Measurements from ENCODE around the gene OLFM2.

The OLFM2 gene

DNA sequence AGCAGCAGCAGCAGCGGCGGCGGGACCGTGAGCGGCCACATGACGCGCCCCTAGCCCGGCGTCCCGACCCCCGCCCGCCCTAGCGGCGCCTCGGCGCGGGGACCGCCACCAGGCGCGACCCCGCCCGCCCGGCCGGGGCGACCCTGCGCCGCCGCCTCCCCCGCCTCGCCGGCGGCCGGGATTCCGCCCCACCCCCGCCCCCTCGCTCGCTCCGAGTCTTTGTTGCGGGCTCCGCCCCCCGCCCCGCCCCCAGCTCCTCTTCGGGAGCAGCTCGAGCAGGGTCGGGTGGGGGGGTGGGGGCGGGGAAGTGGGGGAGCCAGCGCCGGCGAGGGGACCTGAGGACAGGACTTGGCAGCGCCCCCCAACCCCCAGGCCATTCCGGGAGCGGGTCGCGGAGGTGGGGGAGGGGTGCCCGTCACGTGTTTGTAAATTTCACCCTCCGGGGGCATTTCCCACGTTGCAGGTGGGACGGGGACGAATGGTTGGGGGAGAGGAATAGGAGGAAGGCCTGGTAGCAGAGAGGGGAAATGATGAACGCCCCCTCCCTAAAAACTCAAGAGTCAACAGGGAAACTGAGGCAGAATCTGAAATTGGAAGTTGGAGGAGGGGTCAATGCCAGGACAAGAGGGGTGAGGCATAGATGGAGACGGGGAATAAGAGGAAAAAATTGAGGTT is at the start of gene OLFM2:
OLFM2 (minus strand) TSS at position 190 of the 675 bp plus-strand sequence; CDS start at position 41, 149 bp downstream.
- no peak within 1 kb of the TSS for H3K27ac ChIP-seq (ENCODE audit: low read length)
- H3K9ac ChIP-seq (ENCODE audit: low read length), result no peak within 1 kb of the TSS
- peaks cover 2% of the 10 kb centered on the region; the same call in 1 of the 2 replicates for H3K4me1 ChIP-seq (ENCODE audit: low read length)
- peaks cover 20% of the 10 kb centered on the region for H3K27me3 ChIP-seq (ENCODE audit: low read depth, low read length)
- H3K36me3 ChIP-seq (replicated peaks; ENCODE audit: low read depth, low read length), result no peaks in the 10 kb centered on the region
- H3K4me2 ChIP-seq (ENCODE audit: low read length), result no peak within 1 kb of the TSS
- H3K4me3 ChIP-seq (ENCODE audit: low read length), result no peak within 1 kb of the TSS
- H4K20me1 ChIP-seq (ENCODE audit: insufficient read depth, low read length), result no peaks in the 10 kb centered on the region
- no peaks in the 10 kb centered on the region for H3K9me3 ChIP-seq (ENCODE audit: insufficient read depth, low read length)
- TF ChIP-seq, protein P1, sequence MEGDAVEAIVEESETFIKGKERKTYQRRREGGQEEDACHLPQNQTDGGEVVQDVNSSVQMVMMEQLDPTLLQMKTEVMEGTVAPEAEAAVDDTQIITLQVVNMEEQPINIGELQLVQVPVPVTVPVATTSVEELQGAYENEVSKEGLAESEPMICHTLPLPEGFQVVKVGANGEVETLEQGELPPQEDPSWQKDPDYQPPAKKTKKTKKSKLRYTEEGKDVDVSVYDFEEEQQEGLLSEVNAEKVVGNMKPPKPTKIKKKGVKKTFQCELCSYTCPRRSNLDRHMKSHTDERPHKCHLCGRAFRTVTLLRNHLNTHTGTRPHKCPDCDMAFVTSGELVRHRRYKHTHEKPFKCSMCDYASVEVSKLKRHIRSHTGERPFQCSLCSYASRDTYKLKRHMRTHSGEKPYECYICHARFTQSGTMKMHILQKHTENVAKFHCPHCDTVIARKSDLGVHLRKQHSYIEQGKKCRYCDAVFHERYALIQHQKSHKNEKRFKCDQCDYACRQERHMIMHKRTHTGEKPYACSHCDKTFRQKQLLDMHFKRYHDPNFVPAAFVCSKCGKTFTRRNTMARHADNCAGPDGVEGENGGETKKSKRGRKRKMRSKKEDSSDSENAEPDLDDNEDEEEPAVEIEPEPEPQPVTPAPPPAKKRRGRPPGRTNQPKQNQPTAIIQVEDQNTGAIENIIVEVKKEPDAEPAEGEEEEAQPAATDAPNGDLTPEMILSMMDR (IDR thresholded peaks at IDR 0.05; ENCODE audit: low read depth, low read length), result no peak
- TF ChIP-seq EZH2phosphoT487 (IDR thresholded peaks at IDR 0.05; ENCODE audit: low read depth), result no peak
- no peak within 1 kb of the TSS for H2AFZ ChIP-seq (ENCODE audit: low read depth, low read length)
- H3K79me2 ChIP-seq (ENCODE audit: low read length), result no peaks in the 10 kb centered on the region

DNA sequence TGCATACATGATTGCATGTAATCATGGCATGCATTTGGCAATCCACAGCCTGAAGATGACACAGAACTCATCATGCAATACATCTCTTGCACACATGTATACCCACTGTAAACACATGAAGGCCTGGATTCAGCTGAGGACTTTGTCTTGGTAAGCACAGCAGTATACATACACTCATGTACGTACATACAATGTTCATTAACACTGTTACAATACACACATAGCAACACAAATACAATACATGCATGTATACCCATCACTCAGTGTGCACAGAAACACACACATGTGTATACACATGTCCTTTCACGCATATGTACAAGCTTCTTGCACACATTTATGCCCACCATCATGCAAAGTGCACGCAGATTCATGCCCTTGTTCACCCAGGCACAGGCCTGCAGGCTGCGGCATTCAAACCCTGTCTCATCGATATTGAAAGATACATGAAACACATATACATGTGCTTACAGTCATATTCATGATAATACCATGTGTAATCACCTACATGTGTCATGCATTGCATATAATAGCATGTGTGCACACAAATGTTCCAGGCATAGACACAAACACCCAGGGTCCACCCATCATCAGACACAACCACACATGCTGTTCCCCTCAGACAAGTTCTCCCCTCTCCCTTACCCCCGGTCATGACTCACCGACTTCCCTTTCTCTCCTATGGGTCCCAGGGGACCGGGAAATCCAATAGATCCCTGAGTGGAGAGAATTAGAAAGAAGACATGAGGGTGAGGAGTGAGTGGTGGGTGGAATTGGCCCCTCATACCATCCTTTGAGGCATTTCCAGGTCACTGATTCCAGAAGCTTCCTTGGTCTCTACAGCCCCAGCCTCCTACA is 45.3 kb upstream of the OLFM2 start:
- no peaks in the 10 kb centered on the region for H3K36me3 ChIP-seq (replicated peaks; ENCODE audit: low read depth, low read length)
- H4K20me1 ChIP-seq (ENCODE audit: insufficient read depth, low read length), result no peaks in the 10 kb centered on the region
- peaks cover 20% of the 10 kb centered on the region; the same call in 1 of the 2 replicates for H3K27me3 ChIP-seq (ENCODE audit: low read depth, low read length)
- H3K79me2 ChIP-seq (ENCODE audit: low read length), result no peaks in the 10 kb centered on the region
- no peak overlapping the region for H2AFZ ChIP-seq (ENCODE audit: low read depth, low read length)
- H3K9me3 ChIP-seq (ENCODE audit: insufficient read depth, low read length), result no peaks in the 10 kb centered on the region
- no peaks in the 10 kb centered on the region for H3K4me1 ChIP-seq (ENCODE audit: low read length)
- no peak overlapping the region for H3K27ac ChIP-seq (ENCODE audit: low read length)
- TF ChIP-seq, protein P1 (IDR thresholded peaks at IDR 0.05; ENCODE audit: low read depth, low read length), result no peak
- TF ChIP-seq EZH2phosphoT487 (IDR thresholded peaks at IDR 0.05; ENCODE audit: low read depth), result no peak
- no peak overlapping the region for H3K9ac ChIP-seq (ENCODE audit: low read length)
- H3K4me3 ChIP-seq (ENCODE audit: low read length), result no peak overlapping the region
- no peak overlapping the region for H3K4me2 ChIP-seq (ENCODE audit: low read length)

DNA sequence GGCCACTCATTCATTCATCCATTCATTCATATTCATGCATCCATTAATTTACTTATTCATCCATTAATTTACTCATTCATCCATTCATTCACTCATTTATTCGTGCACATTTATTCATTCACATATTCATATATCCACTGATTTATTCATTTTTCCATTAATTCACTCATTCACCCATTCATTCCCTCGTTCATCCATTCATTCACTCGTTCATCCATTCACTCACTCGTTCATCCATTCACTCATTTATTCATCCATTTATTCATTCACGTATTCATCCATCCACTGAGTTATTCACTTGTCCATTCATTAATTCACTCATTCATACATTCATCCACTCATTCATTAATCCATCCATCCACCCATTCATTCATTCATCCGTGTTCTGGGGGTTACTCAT is 35.8 kb upstream of the OLFM2 start:
- Histone ChIP-seq H3K9ac (ENCODE audit: low read length) (no peak overlapping the region), H3K79me2 (ENCODE audit: low read length) (no peaks in the 10 kb centered on the region), H3K4me3 (ENCODE audit: low read length) (no peak overlapping the region), H3K9me3 (ENCODE audit: insufficient read depth, low read length) (no peaks in the 10 kb centered on the region), H2AFZ (ENCODE audit: low read depth, low read length) (no peak overlapping the region), H3K4me2 (ENCODE audit: low read length) (no peak overlapping the region), H3K27me3 (ENCODE audit: low read depth, low read length) (peaks cover 10% of the 10 kb centered on the region; the same call in 1 of the 2 replicates), H3K27ac (ENCODE audit: low read length) (no peak overlapping the region), H3K4me1 (ENCODE audit: low read length) (no peaks in the 10 kb centered on the region), H3K36me3 (replicated peaks; ENCODE audit: low read depth, low read length) (no peaks in the 10 kb centered on the region), H4K20me1 (ENCODE audit: insufficient read depth, low read length) (no peaks in the 10 kb centered on the region)
- TF ChIP-seq EZH2phosphoT487 (IDR thresholded peaks at IDR 0.05; ENCODE audit: low read depth), result no peak
- TF ChIP-seq, protein P1 (IDR thresholded peaks at IDR 0.05; ENCODE audit: low read depth, low read length), result no peak
